HCT116 (cell line): Measurements from ENCODE around the gene ELP5. TPM values are rescaled to one million over a fixed set of nuclear protein-coding genes. Genes with fewer than 3 reads are reported as not detected.

Source experiments
- ATAC-seq: fragments of 200-7000 bp; cut with Tn5 transposase; 2 replicates; pipeline ENCODE4 v1.9.1; 2020; ENCODE audit warnings: mild to moderate bottlenecking, moderate library complexity
- BruUV-seq: library from RNA; stranded (reverse); fragments of 400-500 nt; replicated peaks from 2 replicates; lab custom pipeline; 2021; lab: Mats Ljungman, UMichigan
- CTCF ChIA-PET: fragments of 300-600 bp; sonication (Branson Sonifier 250); formaldehyde crosslinking; loops from one replicate; lab custom pipeline; 2021; ENCODE audit warnings: antibody characterized with exemption; lab: Charles Lee
- POLR2A ChIA-PET: fragments of 300-600, 350-600 bp; sonication (Branson Sonifier 250); formaldehyde crosslinking; loops from one replicate; lab custom pipeline; 2021; ENCODE audit warnings: antibody characterized with exemption; lab: Charles Lee
- RAD21 ChIA-PET, 2 experiments: fragments of 300-600 bp; sonication (Branson Sonifier 250); formaldehyde crosslinking; loops; one replicate each; lab custom pipeline; 2023; ENCODE audit warnings: low total read pairs in 2 of 2; ENCODE audit not compliant: uncharacterized antibody in 2 of 2, unreplicated experiment in 2 of 2, low non-redundant PET in 1 of 2; lab: Charles Lee
- DNase-seq: peaks from one replicate; pipeline ENCODE4 v3.0.0-alpha.2; 2010; ENCODE audit warnings: low read depth, low spot score
- H2AFZ ChIP-seq: fragments of 200-600 bp; shearing (Covaris generic), sonication (generic); 2 replicates; pipeline ENCODE4 v1.6.1; 2017; ENCODE audit warnings: low read depth, mixed run types, mixed read lengths, antibody characterized with exemption, low read length; ENCODE audit not compliant: poor library complexity, severe bottlenecking
- H3K27ac ChIP-seq: 2 replicates; pipeline ENCODE4 v1.5.1; 2012; ENCODE audit warnings: low read depth, low read length
- H3K27me3 ChIP-seq: fragments of 200-600 bp; sonication (generic); 2 replicates; pipeline ENCODE4 v1.6.1; 2016; ENCODE audit warnings: mixed run types, low read length, mixed read lengths; ENCODE audit not compliant: insufficient read depth
- H3K36me3 ChIP-seq, 2 experiments: fragments of 200-500 bp in 1 of 2; fragments of 200-600 bp in 1 of 2; sonication (Bioruptor generic) in 1 of 2; sonication (generic) in 1 of 2; 2 replicates each; pipeline versions ENCODE4 v1.5.1 to v1.6.1; 2014 to 2016; ENCODE audit warnings: low read length in 2 of 2, inconsistent platforms in 1 of 2, mixed read lengths in 1 of 2, mixed run types in 1 of 2; ENCODE audit not compliant: insufficient read depth in 2 of 2, control insufficient read depth in 1 of 2
- H3K4me1 ChIP-seq, 2 experiments: fragments of 200-600 bp in 1 of 2; sonication (generic) in 1 of 2; 2 replicates each; pipeline versions ENCODE4 v1.5.1 to v1.6.1; 2012 to 2017; ENCODE audit warnings: low read length in 2 of 2, inconsistent platforms in 1 of 2, mild to moderate bottlenecking in 1 of 2, mixed read lengths in 1 of 2, mixed run types in 1 of 2, moderate library complexity in 1 of 2; ENCODE audit not compliant: insufficient read depth in 2 of 2, control insufficient read depth in 1 of 2
- H3K4me2 ChIP-seq: fragments of 200-600 bp; sonication (generic); 2 replicates; pipeline ENCODE4 v1.6.1; 2017; ENCODE audit warnings: mixed run types, low read length, mixed read lengths
- H3K4me3 ChIP-seq, 2 experiments: fragments of 200-600 bp in 1 of 2; sonication (generic) in 1 of 2; replicated peaks in 1 of 2; 2 replicates each; pipeline ENCODE4 v1.5.1; 2011 to 2016; ENCODE audit warnings: low read length in 2 of 2, control low read depth in 1 of 2, low read depth in 1 of 2, mild to moderate bottlenecking in 1 of 2, mixed read lengths in 1 of 2, mixed run types in 1 of 2
- H3K79me2 ChIP-seq: fragments of 200-600 bp; sonication (generic); 2 replicates; pipeline ENCODE4 v1.6.1; 2017; ENCODE audit warnings: mild to moderate bottlenecking, mixed run types, low read length, moderate library complexity, mixed read lengths; ENCODE audit not compliant: insufficient read depth
- H3K9ac ChIP-seq: fragments of 200-600 bp; sonication (generic); 2 replicates; pipeline ENCODE4 v1.6.1; 2016; ENCODE audit warnings: low read length, mixed read lengths
- H3K9me2 ChIP-seq: fragments of 200-600 bp; sonication (generic), shearing (Covaris generic); 2 replicates; pipeline ENCODE4 v1.6.1; 2017; ENCODE audit warnings: mixed run types, mild to moderate bottlenecking, moderate library complexity; ENCODE audit not compliant: insufficient read depth
- H3K9me3 ChIP-seq, 2 experiments: fragments of 200-500 bp in 1 of 2; fragments of 200-600 bp in 1 of 2; sonication (Bioruptor generic) in 1 of 2; sonication (generic) in 1 of 2; 2 replicates each; pipeline ENCODE4 v1.6.1; 2014 to 2017; ENCODE audit warnings: low read length in 2 of 2, mixed read lengths in 2 of 2, inconsistent platforms in 1 of 2, low read depth in 1 of 2, mild to moderate bottlenecking in 1 of 2, mixed run types in 1 of 2, moderate library complexity in 1 of 2; ENCODE audit not compliant: control insufficient read depth in 1 of 2, insufficient read depth in 1 of 2
- H4K20me1 ChIP-seq: fragments of 200-600 bp; sonication (generic), shearing (Covaris generic); 2 replicates; pipeline ENCODE4 v1.6.1; 2017; ENCODE audit warnings: mixed run types, mild to moderate bottlenecking, moderate library complexity; ENCODE audit not compliant: insufficient read depth
- CBX3 ChIP-seq: IDR thresholded peaks from 2 replicates; pipeline ENCODE4 v1.6.1; 2012; ENCODE audit warnings: low read depth
- CEBPB ChIP-seq: IDR thresholded peaks from 2 replicates; pipeline ENCODE4 v1.6.1; 2012; ENCODE audit warnings: low read depth
- CTCF ChIP-seq, 3 experiments: fragments of 200-600 bp in 1 of 3; sonication (generic) in 1 of 3; IDR thresholded peaks in 2 of 3; conservative IDR thresholded peaks in 1 of 3; 2 replicates each; pipeline ENCODE4 v1.5.1; 2012 to 2017; ENCODE audit warnings: low read depth in 2 of 3, low read length in 2 of 3, antibody characterized with exemption in 1 of 3, borderline replicate concordance in 1 of 3, control low read depth in 1 of 3, mild to moderate bottlenecking in 1 of 3, mixed read lengths in 1 of 3, mixed run types in 1 of 3, moderate library complexity in 1 of 3; ENCODE audit not compliant: insufficient read depth in 1 of 3
- RAD21 ChIP-seq: IDR thresholded peaks from 2 replicates; pipeline ENCODE4 v1.6.1; 2012; ENCODE audit warnings: low read depth, mild to moderate bottlenecking
- REST ChIP-seq: IDR thresholded peaks from 2 replicates; pipeline ENCODE4 v1.6.1; 2012; ENCODE audit warnings: low read depth
- SIN3A ChIP-seq: IDR thresholded peaks from 2 replicates; pipeline ENCODE4 v1.6.1; 2012; ENCODE audit warnings: low read depth
- SRF ChIP-seq: IDR thresholded peaks from 2 replicates; pipeline ENCODE4 v1.6.1; 2012; ENCODE audit warnings: low read depth
- YY1 ChIP-seq: IDR thresholded peaks from 2 replicates; pipeline ENCODE4 v1.6.1; 2011; ENCODE audit warnings: low read length, low read depth, moderate library complexity, mild to moderate bottlenecking; ENCODE audit not compliant: insufficient replicate concordance; ENCODE audit errors: extremely low read depth
- ZNF274 ChIP-seq: fragments of 200-500 bp; sonication (Bioruptor generic); IDR thresholded peaks from 2 replicates; pipeline ENCODE4 v1.6.1; 2014; ENCODE audit warnings: mild to moderate bottlenecking, low read depth, low read length, inconsistent platforms
- intact Hi-C: fragments of 100-400 bp; cut with micrococcal nuclease; formaldehyde crosslinking; loops from 2 replicates; pipeline ENCODE4 v1.10.0; 2022
- total RNA-seq: library from RNA; stranded (reverse); gene quantifications from one replicate; pipeline ENCODE4 v1.2.1, GENCODE V29; 2021; ENCODE audit not compliant: unreplicated experiment

ELP5 gene
- total RNA-seq, 1 experiment from 2014 or later: 81.7 TPM

GRCh38 chr17:7218166-7218565 is 33.8 kb upstream of the ELP5 start:
- RAD21 ChIA-PET: no interaction called here
- H3K4me2 ChIP-seq: peak overlapping the region; percentile 53; the same call in 1 of the 2 replicates
- ATAC-seq: no peak
- peaks cover 8 to 22% of the 10 kb centered on the region in 2 experiments; a peak in 3 of 4 replicates for H3K36me3 ChIP-seq
- intact Hi-C loops: no loop called here
- POLR2A ChIA-PET: interaction anchor here (2.8 to 3.2 kb wide), 2 partner anchors 19 to 24 kb away, joined by 13 to 19 read pairs; partner anchors contain the start of gene GABARAP
- CTCF ChIA-PET: interaction anchor here (0.9 to 1.4 kb wide), 2 partner anchors 78 to 172 kb away, joined by 3 to 4 read pairs; no protein-coding TSS in a partner anchor
- no peaks in the 10 kb centered on the region for H3K9me3 ChIP-seq
- H2AFZ ChIP-seq: no peak overlapping the region
- no peak for TF ChIP-seq CTCF (IDR thresholded peaks at IDR 0.05 in 2 of 3, conservative IDR thresholded peaks at IDR 0.05 in 1 of 3; ENCODE audit: borderline replicate concordance in 1 of 3, insufficient read depth in 1 of 3, low read depth in 2 of 3, low read length in 2 of 3)
- no peak for TF ChIP-seq YY1
- TF ChIP-seq RAD21: no peak
- TF ChIP-seq ZNF274: no peak
- no peak for TF ChIP-seq CEBPB
- TF ChIP-seq SRF: no peak
- TF ChIP-seq CBX3: no peak
- TF ChIP-seq SIN3A: no peak
- TF ChIP-seq REST: no peak
- TF ChIP-seq, all 23 proteins: peak for 0
- Histone ChIP-seq H3K79me2 (peaks cover 30% of the 10 kb centered on the region), H3K9ac (no peak overlapping the region; the same call in 1 of the 2 replicates), H3K4me1 (peaks cover 14 to 70% of the 10 kb centered on the region in 2 experiments; a peak in 3 of 4 replicates), H3K9me2 (no peaks in the 10 kb centered on the region), H3K27ac (peak overlapping the region; percentile 12; the same call in 1 of the 2 replicates), H4K20me1 (no peaks in the 10 kb centered on the region), H3K27me3 (no peaks in the 10 kb centered on the region), H3K4me3 (no peak overlapping the region)
- no peak for DNase-seq
- BruUV-seq: no TSS peak
